ENCODE data around the gene GGN.

The GGN gene

GRCh38 chr19:38355728-38356725 lies 31.8 kb downstream of the GGN start:
- Histone ChIP-seq H3K4me2 (ENCODE audit: low read length) (no peak overlapping the region), H3K79me2 (ENCODE audit: control insufficient read depth, insufficient read depth, low read length) (no peaks in the 10 kb centered on the region), H3K27ac (ENCODE audit: low read depth, low read length) (no peak overlapping the region), H3K4me1 (ENCODE audit: control insufficient read depth, low read depth, low read length) (no peaks in the 10 kb centered on the region), H3K18ac (ENCODE audit: low read length) (no peak overlapping the region), H3K4ac (ENCODE audit: low read depth, low read length) (no peak overlapping the region), H3K56ac (ENCODE audit: low read length) (no peak overlapping the region), H2BK15ac (replicated peaks; ENCODE audit: low read depth) (no peak overlapping the region), H2BK5ac (ENCODE audit: low read length) (no peak overlapping the region), H3K27me3 (ENCODE audit: insufficient read depth, low read length, poor library complexity) (peaks cover 7% of the 10 kb centered on the region), H3K79me1 (ENCODE audit: low read length) (no peaks in the 10 kb centered on the region), H4K5ac (ENCODE audit: low read length) (no peak overlapping the region), H2AK5ac (ENCODE audit: low read length) (no peak overlapping the region), H4K8ac (ENCODE audit: low read depth, low read length) (no peak overlapping the region), H3K23ac (ENCODE audit: low read length) (no peak overlapping the region), H3K4me3 (ENCODE audit: low read length) (no peak overlapping the region), H3K9ac (ENCODE audit: low read length) (no peak overlapping the region), H3K36me3 (ENCODE audit: control insufficient read depth, insufficient read depth, low read length) (no peaks in the 10 kb centered on the region), H2BK120ac (ENCODE audit: low read depth, low read length) (no peak overlapping the region)
- whole genome bisulfite sequencing (ENCODE audit: extremely low coverage, insufficient coverage, low lambda C conversion rate) = no CpG with 5 or more reads among the region's 16 CpGs
- DNase-seq = no peak

GRCh38 chr19:38352611-38353010 lies 35.2 kb downstream of the GGN start:
- Histone ChIP-seq H3K36me3 (ENCODE audit: control insufficient read depth, insufficient read depth, low read length) (no peaks in the 10 kb centered on the region), H3K23ac (ENCODE audit: low read length) (no peak overlapping the region), H3K56ac (ENCODE audit: low read length) (no peak overlapping the region), H2BK120ac (ENCODE audit: low read depth, low read length) (no peak overlapping the region), H3K27me3 (ENCODE audit: insufficient read depth, low read length, poor library complexity) (no peaks in the 10 kb centered on the region), H3K4ac (ENCODE audit: low read depth, low read length) (no peak overlapping the region), H3K79me2 (ENCODE audit: control insufficient read depth, insufficient read depth, low read length) (no peaks in the 10 kb centered on the region), H3K4me1 (ENCODE audit: control insufficient read depth, low read depth, low read length) (no peaks in the 10 kb centered on the region), H3K4me2 (ENCODE audit: low read length) (no peak overlapping the region), H4K8ac (ENCODE audit: low read depth, low read length) (no peak overlapping the region), H2BK5ac (ENCODE audit: low read length) (no peak overlapping the region), H3K27ac (ENCODE audit: low read depth, low read length) (no peak overlapping the region), H2BK15ac (replicated peaks; ENCODE audit: low read depth) (no peak overlapping the region), H3K4me3 (ENCODE audit: low read length) (no peak overlapping the region), H4K5ac (ENCODE audit: low read length) (no peak overlapping the region), H2AK5ac (ENCODE audit: low read length) (no peak overlapping the region), H3K9ac (ENCODE audit: low read length) (no peak overlapping the region), H3K79me1 (ENCODE audit: low read length) (no peaks in the 10 kb centered on the region), H3K18ac (ENCODE audit: low read length) (no peak overlapping the region)
- DNase-seq = no peak
- no CpG with 5 or more reads among the region's 8 CpGs for WGBS (ENCODE audit: extremely low coverage, insufficient coverage, low lambda C conversion rate)

GRCh38 chr19:38351865-38352395 lies 35.9 kb downstream of the GGN start:
- no peak overlapping the region for H3K18ac ChIP-seq (ENCODE audit: low read length)
- no CpG with 5 or more reads among the region's 9 CpGs for WGBS (ENCODE audit: extremely low coverage, insufficient coverage, low lambda C conversion rate)
- no peaks in the 10 kb centered on the region for H3K79me2 ChIP-seq (ENCODE audit: control insufficient read depth, insufficient read depth, low read length)
- H2AK5ac ChIP-seq (ENCODE audit: low read length) = no peak overlapping the region
- no peak overlapping the region for H4K5ac ChIP-seq (ENCODE audit: low read length)
- H3K56ac ChIP-seq (ENCODE audit: low read length) = no peak overlapping the region
- no peak overlapping the region for H4K8ac ChIP-seq (ENCODE audit: low read depth, low read length)
- no peak overlapping the region for H3K9ac ChIP-seq (ENCODE audit: low read length)
- no peak overlapping the region for H3K4ac ChIP-seq (ENCODE audit: low read depth, low read length)
- H3K23ac ChIP-seq (ENCODE audit: low read length) = no peak overlapping the region
- H2BK120ac ChIP-seq (ENCODE audit: low read depth, low read length) = no peak overlapping the region
- H3K27me3 ChIP-seq (ENCODE audit: insufficient read depth, low read length, poor library complexity) = no peaks in the 10 kb centered on the region
- no peaks in the 10 kb centered on the region for H3K79me1 ChIP-seq (ENCODE audit: low read length)
- no peaks in the 10 kb centered on the region for H3K4me1 ChIP-seq (ENCODE audit: control insufficient read depth, low read depth, low read length)
- H3K4me2 ChIP-seq (ENCODE audit: low read length) = no peak overlapping the region
- H3K27ac ChIP-seq (ENCODE audit: low read depth, low read length) = no peak overlapping the region
- DNase-seq = no peak
- no peak overlapping the region for H3K4me3 ChIP-seq (ENCODE audit: low read length)
- no peaks in the 10 kb centered on the region for H3K36me3 ChIP-seq (ENCODE audit: control insufficient read depth, insufficient read depth, low read length)
- H2BK15ac ChIP-seq (replicated peaks; ENCODE audit: low read depth) = no peak overlapping the region
- H2BK5ac ChIP-seq (ENCODE audit: low read length) = no peak overlapping the region

- Histone ChIP-seq H2BK120ac (ENCODE audit: low read depth, low read length) (no peak overlapping the region), H3K4ac (ENCODE audit: low read depth, low read length) (no peak overlapping the region), H3K4me1 (ENCODE audit: control insufficient read depth, low read depth, low read length) (no peaks in the 10 kb centered on the region), H2BK15ac (replicated peaks; ENCODE audit: low read depth) (no peak overlapping the region), H3K56ac (ENCODE audit: low read length) (no peak overlapping the region), H2AK5ac (ENCODE audit: low read length) (no peak overlapping the region), H3K4me2 (ENCODE audit: low read length) (no peak overlapping the region), H4K5ac (ENCODE audit: low read length) (no peak overlapping the region), H3K27ac (ENCODE audit: low read depth, low read length) (no peak overlapping the region), H3K18ac (ENCODE audit: low read length) (no peak overlapping the region), H3K9ac (ENCODE audit: low read length) (no peak overlapping the region), H3K36me3 (ENCODE audit: control insufficient read depth, insufficient read depth, low read length) (no peaks in the 10 kb centered on the region), H3K79me1 (ENCODE audit: low read length) (no peaks in the 10 kb centered on the region), H3K23ac (ENCODE audit: low read length) (no peak overlapping the region), H3K79me2 (ENCODE audit: control insufficient read depth, insufficient read depth, low read length) (no peaks in the 10 kb centered on the region), H2BK5ac (ENCODE audit: low read length) (no peak overlapping the region), H3K4me3 (ENCODE audit: low read length) (no peak overlapping the region), H4K8ac (ENCODE audit: low read depth, low read length) (no peak overlapping the region), H3K27me3 (ENCODE audit: insufficient read depth, low read length, poor library complexity) (no peaks in the 10 kb centered on the region)
- DNase-seq = no peak
- WGBS (ENCODE audit: extremely low coverage, insufficient coverage, low lambda C conversion rate) = no CpG with 5 or more reads among the region's 3 CpGs
Measured at GRCh38 chr19:38350883-38351282, 37.0 kb downstream of the GGN start.

- no peaks in the 10 kb centered on the region for H3K4me1 ChIP-seq (ENCODE audit: control insufficient read depth, low read depth, low read length)
- no peaks in the 10 kb centered on the region for H3K27me3 ChIP-seq (ENCODE audit: insufficient read depth, low read length, poor library complexity)
- no peak overlapping the region for H4K8ac ChIP-seq (ENCODE audit: low read depth, low read length)
- no peak overlapping the region for H3K27ac ChIP-seq (ENCODE audit: low read depth, low read length)
- no peak overlapping the region for H3K9ac ChIP-seq (ENCODE audit: low read length)
- H2BK120ac ChIP-seq (ENCODE audit: low read depth, low read length) = no peak overlapping the region
- H4K5ac ChIP-seq (ENCODE audit: low read length) = no peak overlapping the region
- H3K36me3 ChIP-seq (ENCODE audit: control insufficient read depth, insufficient read depth, low read length) = no peaks in the 10 kb centered on the region
- no peak overlapping the region for H3K4me3 ChIP-seq (ENCODE audit: low read length)
- no peak overlapping the region for H3K4ac ChIP-seq (ENCODE audit: low read depth, low read length)
- WGBS (ENCODE audit: extremely low coverage, insufficient coverage, low lambda C conversion rate) = no CpG with 5 or more reads among the region's 4 CpGs
- no peak overlapping the region for H3K18ac ChIP-seq (ENCODE audit: low read length)
- no peak for DNase-seq
- no peak overlapping the region for H2AK5ac ChIP-seq (ENCODE audit: low read length)
- H3K79me1 ChIP-seq (ENCODE audit: low read length) = no peaks in the 10 kb centered on the region
- no peak overlapping the region for H3K4me2 ChIP-seq (ENCODE audit: low read length)
- no peak overlapping the region for H2BK15ac ChIP-seq (replicated peaks; ENCODE audit: low read depth)
- no peaks in the 10 kb centered on the region for H3K79me2 ChIP-seq (ENCODE audit: control insufficient read depth, insufficient read depth, low read length)
- H3K56ac ChIP-seq (ENCODE audit: low read length) = no peak overlapping the region
- no peak overlapping the region for H2BK5ac ChIP-seq (ENCODE audit: low read length)
- no peak overlapping the region for H3K23ac ChIP-seq (ENCODE audit: low read length)
Measured at GRCh38 chr19:38346837-38347236, 41.0 kb downstream of the GGN start.
